GM12892 (cell line): Measurements from ENCODE around the gene MMP24.

ENCODE experiments used
- POLR2A ChIP-seq: IDR thresholded peaks from 2 replicates; pipeline ENCODE4 v1.6.1; 2011; ENCODE audit warnings: low read depth, low read length, control low read depth
- POLR2AphosphoS5 ChIP-seq: IDR thresholded peaks from 2 replicates; pipeline ENCODE4 v1.6.1; 2011; ENCODE audit warnings: low read depth, low read length, control low read depth
- TAF1 ChIP-seq: IDR thresholded peaks from 2 replicates; pipeline ENCODE4 v1.6.1; 2011; ENCODE audit warnings: low read depth, mild to moderate bottlenecking, control low read depth, low read length, borderline replicate concordance

GRCh38 chr20:35316086-35316485 lies 89.6 kb downstream of the MMP24 start:
- TF ChIP-seq POLR2A (no peak), POLR2AphosphoS5 (no peak), TAF1 (no peak)
